ENCODE measurements around the gene EPHA1. TPM values are rescaled to one million over a fixed set of nuclear protein-coding genes. Genes with fewer than 3 reads are reported as not detected.

Gene EPHA1
- total RNA-seq, 1 donor from 2014 or later = 2.6 TPM

- DNase-seq (ENCODE audit: low read depth) = peak; percentile 14
- Mint-ChIP-seq H3K27ac (ENCODE audit: unreplicated experiment) (no peak overlapping the region), H3K4me3 (ENCODE audit: unreplicated experiment) (no peak overlapping the region), H3K36me3 (ENCODE audit: low read depth, unreplicated experiment) (no peaks in the 10 kb centered on the region), H3K27me3 (ENCODE audit: low read depth, unreplicated experiment) (peaks cover 2% of the 10 kb centered on the region), H3K4me1 (ENCODE audit: low read depth, unreplicated experiment) (peaks cover 6% of the 10 kb centered on the region), H3K9me3 (ENCODE audit: unreplicated experiment) (no peaks in the 10 kb centered on the region)
- peak overlapping the region; percentile 45 for H3K27ac ChIP-seq (ENCODE audit: low read depth, low read length)
- no peaks in the 10 kb centered on the region for H3K27me3 ChIP-seq (ENCODE audit: insufficient read depth, low read length)
- no peaks in the 10 kb centered on the region for H4K20me1 ChIP-seq (ENCODE audit: insufficient read depth, low read length)
- no peak overlapping the region for H3K4me3 ChIP-seq (ENCODE audit: insufficient read depth, low read depth, low read length)
- FAIRE-seq = peak; percentile 62
- TF ChIP-seq CTCF (IDR thresholded peaks at IDR 0.05; ENCODE audit: insufficient read depth, low read depth, low read length) = no peak
- TF ChIP-seq EZH2 (IDR thresholded peaks at IDR 0.05; ENCODE audit: insufficient read depth, low read length) = no peak
- peak overlapping the region; percentile 49 for H3K4me2 ChIP-seq (ENCODE audit: low read length)
- no peaks in the 10 kb centered on the region for H3K9me3 ChIP-seq (ENCODE audit: insufficient read depth, low read depth, low read length)
- no peak overlapping the region for H3K9ac ChIP-seq (ENCODE audit: low read length)
- peaks cover 18% of the 10 kb centered on the region for H3K4me1 ChIP-seq (ENCODE audit: insufficient read depth, low read length)
- no peaks in the 10 kb centered on the region for H3K36me3 ChIP-seq (ENCODE audit: insufficient read depth, low read length)
- no peak overlapping the region for H2AFZ ChIP-seq (ENCODE audit: low read depth, low read length)
- H3K79me2 ChIP-seq (ENCODE audit: insufficient read depth, low read length) = no peaks in the 10 kb centered on the region
Measured at GRCh38 chr7:143456992-143457793, 48.5 kb upstream of the EPHA1 start.

- DNase-seq (ENCODE audit: low read depth) = no peak
- H3K79me2 ChIP-seq (ENCODE audit: insufficient read depth, low read length) = no peaks in the 10 kb centered on the region
- H3K27me3 ChIP-seq (ENCODE audit: insufficient read depth, low read length) = no peaks in the 10 kb centered on the region
- no peak overlapping the region for H3K27ac ChIP-seq (ENCODE audit: low read depth, low read length)
- FAIRE-seq = no peak
- Mint-ChIP-seq H3K4me3 (ENCODE audit: unreplicated experiment) (no peak overlapping the region), H3K27me3 (ENCODE audit: low read depth, unreplicated experiment) (peaks cover 2% of the 10 kb centered on the region), H3K36me3 (ENCODE audit: low read depth, unreplicated experiment) (no peaks in the 10 kb centered on the region), H3K27ac (ENCODE audit: unreplicated experiment) (no peak overlapping the region), H3K4me1 (ENCODE audit: low read depth, unreplicated experiment) (peaks cover 6% of the 10 kb centered on the region), H3K9me3 (ENCODE audit: unreplicated experiment) (peaks cover 3% of the 10 kb centered on the region)
- H3K36me3 ChIP-seq (ENCODE audit: insufficient read depth, low read length) = no peaks in the 10 kb centered on the region
- TF ChIP-seq CTCF (IDR thresholded peaks at IDR 0.05; ENCODE audit: insufficient read depth, low read depth, low read length) (no peak), EZH2 (IDR thresholded peaks at IDR 0.05; ENCODE audit: insufficient read depth, low read length) (no peak)
- H3K4me1 ChIP-seq (ENCODE audit: insufficient read depth, low read length) = peaks cover 18% of the 10 kb centered on the region
- no peak overlapping the region for H2AFZ ChIP-seq (ENCODE audit: low read depth, low read length)
- H4K20me1 ChIP-seq (ENCODE audit: insufficient read depth, low read length) = no peaks in the 10 kb centered on the region
- no peaks in the 10 kb centered on the region for H3K9me3 ChIP-seq (ENCODE audit: insufficient read depth, low read depth, low read length)
- H3K9ac ChIP-seq (ENCODE audit: low read length) = no peak overlapping the region
- H3K4me2 ChIP-seq (ENCODE audit: low read length) = no peak overlapping the region
- H3K4me3 ChIP-seq (ENCODE audit: insufficient read depth, low read depth, low read length) = no peak overlapping the region
Measured at GRCh38 chr7:143455942-143456341, 47.3 kb upstream of the EPHA1 start.

GRCh38 chr7:143455491-143455890, 46.8 kb upstream of the EPHA1 start:
- Mint-ChIP-seq H3K9me3 (ENCODE audit: unreplicated experiment) (peaks cover 3% of the 10 kb centered on the region), H3K4me1 (ENCODE audit: low read depth, unreplicated experiment) (peaks cover 6% of the 10 kb centered on the region), H3K27ac (ENCODE audit: unreplicated experiment) (no peak overlapping the region), H3K4me3 (ENCODE audit: unreplicated experiment) (no peak overlapping the region), H3K36me3 (ENCODE audit: low read depth, unreplicated experiment) (no peaks in the 10 kb centered on the region), H3K27me3 (ENCODE audit: low read depth, unreplicated experiment) (peaks cover 2% of the 10 kb centered on the region)
- H3K9me3 ChIP-seq (ENCODE audit: insufficient read depth, low read depth, low read length) = no peaks in the 10 kb centered on the region
- FAIRE-seq (no peak), DNase-seq (ENCODE audit: low read depth) (no peak)
- no peak overlapping the region for H3K4me2 ChIP-seq (ENCODE audit: low read length)
- no peaks in the 10 kb centered on the region for H3K27me3 ChIP-seq (ENCODE audit: insufficient read depth, low read length)
- no peaks in the 10 kb centered on the region for H3K36me3 ChIP-seq (ENCODE audit: insufficient read depth, low read length)
- H2AFZ ChIP-seq (ENCODE audit: low read depth, low read length) = no peak overlapping the region
- TF ChIP-seq EZH2 (IDR thresholded peaks at IDR 0.05; ENCODE audit: insufficient read depth, low read length) (no peak), CTCF (IDR thresholded peaks at IDR 0.05; ENCODE audit: insufficient read depth, low read depth, low read length) (no peak)
- no peaks in the 10 kb centered on the region for H4K20me1 ChIP-seq (ENCODE audit: insufficient read depth, low read length)
- H3K9ac ChIP-seq (ENCODE audit: low read length) = no peak overlapping the region
- H3K27ac ChIP-seq (ENCODE audit: low read depth, low read length) = no peak overlapping the region
- peaks cover 18% of the 10 kb centered on the region for H3K4me1 ChIP-seq (ENCODE audit: insufficient read depth, low read length)
- no peak overlapping the region for H3K4me3 ChIP-seq (ENCODE audit: insufficient read depth, low read depth, low read length)
- no peaks in the 10 kb centered on the region for H3K79me2 ChIP-seq (ENCODE audit: insufficient read depth, low read length)

All from astrocyte (in vitro differentiated cells and primary cell).